Activated gamma-delta T cell (primary cell): ENCODE results near the gene CFAP299.
"Not testable (repeated sequence)": the region's sequence is repeated elsewhere in the genome, so short reads cannot be mapped to it uniquely, and the experiment has no call there.

ENCODE experiments used
- DNase-seq: peaks from one replicate; lab custom pipeline; 2025; lab: John Stamatoyannopoulos, UW

Gene CFAP299

GRCh38 chr4:80726471-80726870 is 390.9 kb downstream of the CFAP299 start:
- no peak for DNase-seq

- DNase-seq: no peak
Observed at GRCh38 chr4:80730158-80730557, 394.6 kb downstream of the CFAP299 start.

GRCh38 chr4:80731436-80731835 is 395.9 kb downstream of the CFAP299 start:
- DNase-seq: no peak

DNA sequence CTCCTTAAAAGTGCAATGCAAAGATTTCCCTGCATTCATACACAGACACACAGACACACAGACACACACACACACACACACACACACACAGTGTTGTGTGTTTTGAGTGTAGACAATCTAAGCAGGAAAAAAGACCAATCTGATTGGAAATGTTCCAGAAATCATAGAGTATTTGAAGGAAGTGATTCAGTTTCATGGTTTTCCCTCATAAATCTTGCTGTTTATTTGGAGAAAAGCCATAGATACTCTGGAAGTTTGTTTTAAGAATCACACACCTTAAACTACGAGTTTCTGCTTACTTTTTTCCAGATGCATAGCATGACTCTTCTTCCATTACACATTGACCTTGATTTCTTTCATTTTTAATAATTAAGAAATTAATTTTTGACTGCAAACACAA is 396.5 kb downstream of the CFAP299 start:
- no peak for DNase-seq

- DNase-seq: no peak
Observed at GRCh38 chr4:80740375-80740774, 404.8 kb downstream of the CFAP299 start.

GRCh38 chr4:80749558-80749957 is 414.0 kb downstream of the CFAP299 start:
- DNase-seq: not testable (repeated sequence)

GRCh38 chr4:80751200-80751599 is 415.7 kb downstream of the CFAP299 start:
- DNase-seq: no peak

DNA sequence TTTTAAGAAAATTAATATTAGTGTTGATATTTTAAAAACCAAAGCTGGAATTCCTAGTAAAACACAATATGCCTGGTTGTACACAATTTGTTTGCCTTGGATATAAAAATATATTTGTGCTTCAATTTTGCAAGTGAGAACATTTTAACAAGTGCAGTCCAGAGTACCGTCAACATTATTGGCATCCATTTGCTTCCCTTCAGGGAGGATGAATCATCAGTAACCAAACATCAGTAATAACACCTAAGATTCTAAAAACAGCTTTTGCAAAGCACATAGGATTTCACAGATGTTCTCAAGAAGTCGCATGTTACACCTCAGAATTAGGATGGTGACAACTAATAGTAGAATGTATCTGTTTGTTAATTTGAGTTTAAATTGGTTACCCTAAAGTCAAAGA is 432.4 kb downstream of the CFAP299 start:
- DNase-seq: no peak

DNA sequence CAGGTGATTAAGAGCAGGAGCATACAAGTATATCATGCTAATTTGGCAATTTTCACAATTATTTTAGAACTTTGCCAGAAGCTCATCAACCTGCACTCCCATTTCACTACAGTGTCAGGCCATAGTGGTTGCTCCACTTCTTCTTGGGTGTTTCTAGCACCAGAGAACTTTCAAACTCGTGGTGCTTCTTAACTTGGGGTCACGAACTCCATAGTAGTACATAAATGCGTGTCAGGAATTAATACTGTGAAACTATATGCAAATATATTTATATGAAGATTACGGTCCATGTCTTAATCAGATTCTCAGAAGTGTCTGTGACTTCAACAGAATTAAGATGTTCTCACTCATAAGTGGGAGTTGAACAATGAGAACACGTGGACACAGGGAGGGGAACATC is 440.6 kb downstream of the CFAP299 start:
- no peak for DNase-seq

- no peak for DNase-seq
Observed at GRCh38 chr4:80781431-80781830, 445.9 kb downstream of the CFAP299 start.

DNA sequence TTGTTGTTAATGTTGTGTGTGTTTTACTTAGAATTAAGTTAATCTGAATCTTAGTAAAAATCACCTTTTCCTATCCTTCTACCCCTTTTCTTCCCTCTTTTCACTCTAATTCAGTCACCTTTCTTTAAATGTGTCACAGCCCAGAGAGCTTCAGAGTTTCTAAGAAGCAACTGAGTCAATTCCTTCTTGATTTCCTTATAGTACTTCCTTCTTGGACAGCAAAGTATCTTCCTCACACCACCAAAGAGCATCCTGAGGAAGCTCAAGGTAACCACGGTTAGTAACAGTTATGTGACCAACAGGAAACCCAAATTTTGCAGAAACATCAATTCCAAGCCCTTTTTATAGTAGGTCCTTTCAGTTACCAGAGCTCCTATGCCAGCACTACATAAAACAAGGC is 451.8 kb downstream of the CFAP299 start:
- no peak for DNase-seq

GRCh38 chr4:80788798-80789197 is 453.3 kb downstream of the CFAP299 start:
- no peak for DNase-seq

DNA sequence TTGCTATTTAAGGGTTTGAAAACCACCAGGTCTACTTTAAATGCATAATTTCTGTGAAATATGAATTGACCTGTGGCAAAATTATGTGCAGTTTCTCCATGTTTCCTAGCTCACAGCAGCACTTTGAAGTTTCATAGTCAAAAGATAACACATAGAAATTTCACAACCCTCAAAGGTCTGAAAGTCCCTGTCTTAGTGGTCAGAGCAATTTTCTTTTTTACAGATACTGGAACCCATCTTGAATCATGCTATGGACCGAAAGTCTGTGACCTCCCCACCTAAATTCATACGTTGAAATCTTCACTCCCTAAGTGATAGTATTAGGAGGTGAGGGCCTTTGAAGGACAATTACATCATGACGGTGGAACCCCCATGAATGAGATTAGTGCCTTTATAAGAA is 454.6 kb downstream of the CFAP299 start:
- DNase-seq: no peak

DNA sequence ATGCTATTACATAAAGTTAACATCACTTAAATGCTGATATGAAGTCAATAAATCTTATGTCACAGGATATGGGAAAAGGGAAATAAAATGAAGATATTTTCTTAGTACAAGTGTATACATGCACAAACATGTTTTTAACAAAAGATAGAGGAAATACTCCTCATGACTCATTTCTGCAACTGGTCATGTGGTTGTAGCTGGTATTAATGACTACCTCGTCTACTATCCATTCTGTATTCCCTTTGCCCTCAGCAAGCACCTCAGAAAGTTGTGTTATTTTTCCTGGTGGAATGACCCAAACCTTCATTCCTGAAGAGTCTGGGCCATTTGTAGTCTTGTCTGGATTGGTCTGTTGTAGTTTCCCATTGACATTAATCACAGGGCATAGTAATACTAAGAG is 458.1 kb downstream of the CFAP299 start:
- not testable (repeated sequence) for DNase-seq

DNA sequence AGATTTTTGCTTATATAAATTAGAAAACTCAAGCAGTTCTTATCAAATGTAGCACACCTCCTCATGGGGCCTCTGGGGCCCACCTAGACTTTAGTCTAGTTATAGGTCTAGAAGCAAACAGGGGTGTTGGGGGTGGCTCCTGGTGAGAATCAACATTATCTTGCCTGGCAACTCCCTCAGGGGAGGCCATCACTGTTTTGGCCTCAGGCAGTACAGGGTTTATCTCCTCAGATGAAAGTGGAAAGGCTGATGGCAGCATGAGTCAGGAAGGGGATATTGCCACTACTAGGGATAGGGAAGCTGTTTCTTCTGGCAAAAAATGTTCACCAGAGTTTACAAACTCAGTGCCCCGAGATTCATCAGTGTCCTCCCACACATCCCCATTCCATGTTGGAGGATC is 462.6 kb downstream of the CFAP299 start:
- DNase-seq: no peak

DNA sequence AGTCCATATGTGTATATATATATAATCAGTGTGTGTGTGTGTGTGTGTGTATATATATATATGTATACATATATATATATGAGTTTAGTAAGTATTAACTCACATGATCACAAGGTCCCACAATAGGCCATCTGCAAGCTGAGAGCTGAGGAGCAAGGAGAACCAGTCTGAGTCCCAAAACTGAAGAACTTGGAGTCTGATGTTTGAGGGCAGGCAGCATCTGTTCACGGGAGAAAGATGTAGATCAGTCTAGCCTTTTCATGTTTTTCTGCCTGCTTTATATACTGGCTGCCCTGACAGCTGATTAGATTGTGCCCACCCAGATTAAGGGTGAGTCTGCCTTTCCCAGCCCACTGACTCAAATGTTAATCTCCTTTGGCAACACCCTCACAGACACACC is 465.2 kb downstream of the CFAP299 start:
- not testable (repeated sequence) for DNase-seq

- no peak for DNase-seq
Observed at GRCh38 chr4:80803337-80803736, 467.8 kb downstream of the CFAP299 start.

GRCh38 chr4:80806472-80806871 is 470.9 kb downstream of the CFAP299 start:
- DNase-seq: no peak

DNA sequence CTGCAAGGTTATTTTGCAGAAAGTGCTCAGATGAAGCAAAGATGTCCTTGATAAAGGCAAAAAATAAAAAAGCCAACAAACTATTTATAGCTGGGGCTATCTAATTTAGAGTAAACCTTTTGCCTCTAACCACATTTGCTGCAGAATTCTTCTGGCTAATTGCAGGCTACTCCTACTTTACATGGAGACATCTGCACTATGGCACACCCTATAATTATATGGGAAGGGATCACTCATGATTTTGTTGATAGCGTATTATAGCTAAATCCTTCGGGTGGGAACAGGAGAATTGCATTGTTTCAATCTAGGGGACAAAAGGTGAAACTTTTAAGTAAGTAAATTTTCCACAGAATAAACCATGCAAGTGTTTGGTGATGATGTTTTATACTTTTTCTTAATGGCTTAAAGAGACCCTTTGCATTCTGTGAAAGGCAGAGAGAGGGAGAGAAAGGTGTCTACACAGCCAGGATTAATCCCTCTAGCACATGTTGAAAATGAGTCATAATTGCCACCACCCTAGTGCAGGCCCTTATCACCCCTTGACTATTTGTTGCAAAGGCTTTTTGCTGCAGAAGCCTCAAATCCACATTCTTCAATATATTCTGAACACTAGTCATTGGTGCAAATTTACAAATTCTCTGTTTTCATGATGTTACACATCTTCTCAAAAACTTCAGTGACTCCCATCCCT is 473.7 kb downstream of the CFAP299 start:
- DNase-seq: no peak

DNA sequence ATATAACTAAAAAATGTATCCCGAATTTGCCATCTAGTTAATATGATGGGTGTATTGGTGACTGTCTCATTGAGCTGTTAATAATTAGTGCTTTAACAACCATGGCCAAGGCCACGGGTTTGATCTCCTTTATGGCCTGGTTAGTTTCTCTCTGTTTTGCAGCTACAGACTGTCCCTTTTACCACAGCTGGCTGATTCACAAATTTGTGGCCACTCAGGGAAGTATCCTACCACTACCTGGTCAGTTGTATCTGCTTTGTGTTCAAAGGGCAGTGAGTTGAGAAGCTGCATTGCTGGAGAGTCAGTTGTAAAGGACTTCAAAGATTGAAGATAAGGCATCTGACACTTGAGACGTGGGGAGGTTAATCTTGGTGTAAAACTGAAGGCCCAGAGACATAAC is 475.9 kb downstream of the CFAP299 start:
- no peak for DNase-seq

DNA sequence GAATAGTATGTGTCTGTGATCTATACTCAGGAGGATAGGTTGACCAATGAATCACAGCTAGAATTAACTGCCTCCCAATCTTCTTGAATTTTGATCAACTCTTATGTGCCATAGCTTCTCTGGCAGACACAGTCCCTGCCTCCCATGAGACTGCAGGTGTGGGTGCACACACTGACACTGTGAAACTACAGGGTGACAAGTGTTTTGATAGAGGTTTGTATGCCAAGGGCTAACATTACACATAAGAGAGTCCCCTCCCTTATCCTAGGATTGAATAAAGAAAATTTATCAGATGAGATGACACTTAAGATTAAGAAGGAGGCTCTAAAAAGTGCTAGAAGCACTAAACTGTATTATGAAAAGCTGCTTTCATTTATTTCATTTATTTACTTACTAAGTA is 476.6 kb downstream of the CFAP299 start:
- no peak for DNase-seq

GRCh38 chr4:80814266-80814665 is 478.7 kb downstream of the CFAP299 start:
- no peak for DNase-seq

GRCh38 chr4:80831383-80832361 is 496.1 kb downstream of the CFAP299 start:
- DNase-seq: no peak
